Fibroblast of villous mesenchyme (primary cell): ENCODE measurements around the gene TBC1D4. TPM values are rescaled to one million over a fixed set of nuclear protein-coding genes. Genes with fewer than 3 reads are reported as not detected.
A peak's percentile ranks its signal among the peaks of the same experiment; 100 is the strongest.
"Not testable (repeated sequence)": the region's sequence is repeated elsewhere in the genome, so short reads cannot be mapped to it uniquely, and the experiment has no call there.

ENCODE experiments used
- DNase-seq: peaks from one replicate; pipeline ENCODE4 v3.0.0-alpha.2; 2010; ENCODE audit warnings: low read depth
- H3K4me3 ChIP-seq: 2 replicates; pipeline ENCODE4 v1.5.1; 2011; ENCODE audit warnings: low read depth, mild to moderate bottlenecking, low read length
- total RNA-seq: library from RNA; depleted of rRNA; stranded (reverse); fragments of >200 nt; gene quantifications from 2 replicates; pipeline ENCODE4 v1.2.3, GENCODE V29; 2012
- TF ChIP-seq, protein P1 (sequence below): IDR thresholded peaks from 2 replicates; pipeline ENCODE4 v1.5.1; 2012; ENCODE audit warnings: low read depth, mild to moderate bottlenecking, low read length; ENCODE audit not compliant: insufficient read depth

The TBC1D4 gene
- total RNA-seq, 1 donor, result 34.5 TPM

DNA sequence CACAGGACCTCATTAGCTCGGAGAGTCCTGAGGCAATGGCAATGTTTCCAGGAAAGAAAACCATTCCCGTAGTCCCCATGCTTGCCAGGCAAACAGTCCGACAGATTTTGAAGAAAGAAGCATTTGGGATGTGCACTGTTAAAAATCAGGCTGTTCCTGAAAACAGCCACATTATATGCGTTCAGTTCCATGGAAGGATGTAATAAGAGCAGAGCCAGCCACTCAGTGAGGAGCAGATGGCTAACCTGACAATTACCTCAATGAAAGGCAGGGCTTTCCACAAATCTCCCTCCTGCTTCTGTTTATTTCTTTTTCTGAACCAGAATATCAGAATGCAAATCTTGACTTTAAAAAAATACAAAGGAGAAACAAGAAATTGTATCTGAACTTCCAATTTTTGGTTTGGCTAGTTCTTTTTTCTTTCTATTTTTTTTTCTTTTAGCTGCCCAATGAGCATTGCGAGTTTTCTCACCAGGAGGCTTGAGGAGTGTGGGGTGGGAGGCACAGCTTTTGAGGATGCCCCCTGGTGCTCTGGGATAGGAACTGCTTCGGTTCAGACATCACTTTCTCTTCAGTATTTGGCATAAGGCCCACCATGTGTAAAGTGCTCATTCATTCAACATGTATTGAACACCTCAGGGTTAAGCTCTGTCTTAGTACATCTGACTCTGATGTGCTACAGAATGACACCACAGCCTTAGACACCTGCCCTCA is 124.2 kb downstream of the TBC1D4 start:
- peak; percentile 67 for DNase-seq
- no peak overlapping the region for H3K4me3 ChIP-seq
- TF ChIP-seq, protein P1, sequence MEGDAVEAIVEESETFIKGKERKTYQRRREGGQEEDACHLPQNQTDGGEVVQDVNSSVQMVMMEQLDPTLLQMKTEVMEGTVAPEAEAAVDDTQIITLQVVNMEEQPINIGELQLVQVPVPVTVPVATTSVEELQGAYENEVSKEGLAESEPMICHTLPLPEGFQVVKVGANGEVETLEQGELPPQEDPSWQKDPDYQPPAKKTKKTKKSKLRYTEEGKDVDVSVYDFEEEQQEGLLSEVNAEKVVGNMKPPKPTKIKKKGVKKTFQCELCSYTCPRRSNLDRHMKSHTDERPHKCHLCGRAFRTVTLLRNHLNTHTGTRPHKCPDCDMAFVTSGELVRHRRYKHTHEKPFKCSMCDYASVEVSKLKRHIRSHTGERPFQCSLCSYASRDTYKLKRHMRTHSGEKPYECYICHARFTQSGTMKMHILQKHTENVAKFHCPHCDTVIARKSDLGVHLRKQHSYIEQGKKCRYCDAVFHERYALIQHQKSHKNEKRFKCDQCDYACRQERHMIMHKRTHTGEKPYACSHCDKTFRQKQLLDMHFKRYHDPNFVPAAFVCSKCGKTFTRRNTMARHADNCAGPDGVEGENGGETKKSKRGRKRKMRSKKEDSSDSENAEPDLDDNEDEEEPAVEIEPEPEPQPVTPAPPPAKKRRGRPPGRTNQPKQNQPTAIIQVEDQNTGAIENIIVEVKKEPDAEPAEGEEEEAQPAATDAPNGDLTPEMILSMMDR, result peak; percentile 73

DNA sequence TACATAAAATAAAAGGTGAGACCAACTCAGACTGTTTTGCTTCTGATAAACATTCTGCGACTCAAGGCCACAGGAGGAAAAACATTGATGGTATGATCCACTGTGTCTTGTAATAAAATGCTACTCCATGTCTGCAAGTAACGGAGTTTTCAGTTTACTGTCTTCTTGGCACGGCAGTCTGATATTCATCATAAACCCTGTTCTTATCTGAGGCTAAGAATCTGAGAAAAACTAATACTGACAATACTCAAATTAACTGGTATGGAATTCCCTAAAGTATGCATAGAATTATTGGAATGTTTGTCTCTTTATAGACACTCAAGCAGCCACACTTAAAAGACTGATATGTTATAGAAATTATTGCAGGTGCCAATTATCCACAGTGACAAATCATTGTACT is 125.5 kb downstream of the TBC1D4 start:
- TF ChIP-seq, protein P1, result no peak
- H3K4me3 ChIP-seq, result no peak overlapping the region
- no peak for DNase-seq

DNA sequence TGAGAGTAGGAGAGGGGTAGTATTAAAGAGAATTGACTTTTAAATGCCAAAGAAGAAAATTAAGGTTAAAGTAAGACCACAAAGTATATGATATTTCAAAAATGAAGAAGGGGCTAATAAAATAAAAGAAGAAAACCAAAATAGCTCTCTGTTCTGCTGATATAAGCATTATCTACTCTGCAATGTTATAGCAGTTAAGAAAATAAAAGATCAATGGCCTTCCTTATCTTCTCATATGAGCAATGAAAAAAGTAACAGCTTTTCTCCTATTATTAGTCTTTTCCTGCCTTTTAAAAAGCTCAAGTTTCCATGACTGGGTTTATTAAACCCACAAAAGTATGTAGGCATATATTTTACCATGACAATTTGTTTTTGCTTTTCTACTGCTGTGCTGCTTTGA is 126.4 kb downstream of the TBC1D4 start:
- H3K4me3 ChIP-seq, result no peak overlapping the region
- DNase-seq, result no peak
- TF ChIP-seq, protein P1, result no peak

DNA sequence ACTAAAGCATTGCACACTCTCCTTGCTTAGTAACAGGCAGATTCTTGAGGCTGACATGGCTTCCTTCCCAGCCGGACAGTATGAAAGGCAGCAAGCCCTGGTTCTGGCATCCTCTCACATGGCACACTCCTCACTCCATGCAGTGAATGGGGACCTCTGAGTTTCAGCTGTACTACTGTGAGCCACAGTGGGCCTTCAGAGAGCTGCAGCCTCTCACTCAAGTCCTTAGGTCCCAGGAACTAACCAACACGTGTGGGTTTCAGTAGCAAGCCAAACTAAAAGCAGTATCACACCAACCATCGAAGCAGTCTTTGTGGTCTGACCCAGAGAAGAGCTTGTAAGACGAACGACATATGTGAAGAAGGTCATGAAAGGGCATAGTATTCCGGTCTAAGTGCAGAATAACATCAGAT is 128.2 kb downstream of the TBC1D4 start:
- no peak for DNase-seq
- TF ChIP-seq, protein P1, result no peak
- no peak overlapping the region for H3K4me3 ChIP-seq

DNA sequence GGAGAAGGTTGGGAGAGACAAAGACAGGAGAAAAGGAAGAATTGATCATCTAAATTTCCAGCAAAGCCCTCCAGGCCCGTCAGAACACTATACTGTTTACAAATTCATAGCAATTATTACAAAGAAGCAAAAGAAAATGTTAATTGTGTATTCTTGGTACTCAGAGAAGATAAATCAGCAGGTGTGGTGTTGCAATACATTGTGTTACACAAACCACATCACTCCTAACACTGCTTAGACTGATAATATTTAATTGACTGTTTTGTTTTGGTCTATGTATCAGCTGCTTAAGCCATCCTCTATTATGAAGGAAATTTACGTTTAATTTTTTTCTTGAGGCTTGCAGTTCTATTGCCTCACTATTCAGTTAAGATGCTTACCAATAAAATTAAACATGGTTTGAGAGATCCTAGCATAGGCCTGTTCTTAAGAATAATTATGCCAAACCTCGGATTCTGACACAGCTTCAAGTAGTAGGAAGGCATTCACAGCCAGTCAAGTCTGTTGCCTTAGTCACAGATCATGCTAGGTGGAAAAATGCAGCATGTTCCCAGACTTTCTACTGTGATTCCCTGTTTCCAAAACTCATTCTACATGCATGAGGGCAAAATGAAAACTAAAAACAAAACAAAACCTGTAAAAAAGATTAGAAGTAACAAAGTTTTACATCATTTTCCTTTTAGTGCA is 129.2 kb downstream of the TBC1D4 start:
- TF ChIP-seq, protein P1, result no peak
- H3K4me3 ChIP-seq, result no peak overlapping the region
- DNase-seq, result no peak

DNA sequence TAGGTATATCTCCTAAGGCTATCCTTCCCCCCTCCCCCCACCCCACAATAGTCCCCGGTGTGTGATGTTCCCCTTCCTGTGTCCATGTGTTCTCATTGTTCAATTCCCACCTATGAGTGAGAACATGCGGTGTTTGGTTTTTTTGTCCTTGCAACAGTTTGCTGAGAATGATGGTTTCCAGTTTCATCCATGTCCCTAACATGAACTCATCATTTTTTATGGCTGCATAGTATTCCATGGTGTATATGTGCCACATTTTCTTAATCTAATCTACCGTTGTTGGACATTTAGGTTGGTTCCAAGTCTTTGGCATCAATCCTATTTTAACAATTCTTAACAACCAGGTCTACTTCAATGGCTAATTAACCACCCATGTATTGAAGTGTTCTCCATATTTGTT is 130.4 kb downstream of the TBC1D4 start:
- DNase-seq, H3K4me3 ChIP-seq: not testable (repeated sequence)

DNA sequence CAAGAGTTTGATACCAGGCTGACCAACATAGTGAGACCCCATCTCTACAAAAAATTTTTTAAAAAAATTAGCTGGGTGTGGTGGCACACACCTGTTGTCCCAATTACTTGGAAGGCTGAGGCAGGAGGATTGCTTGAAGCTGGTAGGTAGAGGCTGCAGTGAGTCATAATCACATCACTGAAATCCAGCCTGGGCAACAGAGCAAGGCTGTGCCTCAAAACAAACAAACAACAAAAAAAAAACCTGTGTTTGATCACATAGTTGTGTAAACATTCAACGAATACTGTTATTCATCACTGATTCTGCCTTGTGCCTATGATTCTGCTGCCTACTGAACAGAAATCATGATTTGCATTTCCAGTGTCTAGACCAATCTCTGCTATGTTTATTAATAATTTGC is 134.0 kb downstream of the TBC1D4 start:
- no peak overlapping the region for H3K4me3 ChIP-seq
- TF ChIP-seq, protein P1, result no peak
- DNase-seq, result no peak
